IMR-90 (cell line): Measurements from ENCODE around the gene PXK. TPM values are rescaled to one million over a fixed set of nuclear protein-coding genes. Genes with fewer than 3 reads are reported as not detected.
A peak's percentile ranks its signal among the peaks of the same experiment; 100 is the strongest.

Source experiments
- ATAC-seq: fragments of 200-7000 bp; cut with Tn5 transposase; 2 replicates; pipeline ENCODE4 v1.9.1; 2020; ENCODE audit warnings: low read depth, mild to moderate bottlenecking, moderate library complexity
- BruUV-seq: library from RNA; stranded (reverse); fragments of 400-500 nt; replicated peaks from 2 replicates; lab custom pipeline; 2021; lab: Mats Ljungman, UMichigan
- CTCF ChIA-PET: fragments of 300-600 bp; formaldehyde crosslinking; extraction: SDS; loops from one replicate; lab custom pipeline; 2021; ENCODE audit warnings: antibody characterized with exemption; lab: Yijun Ruan, JAX
- POLR2A ChIA-PET: fragments of 300-600 bp; sonication (Branson Sonifier 250); formaldehyde crosslinking; loops from one replicate; lab custom pipeline; 2022; ENCODE audit warnings: antibody characterized with exemption; ENCODE audit not compliant: unreplicated experiment; lab: Charles Lee
- DNase-seq: peaks from one replicate; pipeline ENCODE4 v3.0.0; 2013
- H2AFZ ChIP-seq: replicated peaks from 2 replicates; pipeline ENCODE3; 2013; ENCODE audit warnings: low read length, mild to moderate bottlenecking; ENCODE audit not compliant: poor library complexity
- H2AK5ac ChIP-seq: 2 replicates; pipeline ENCODE4 v1.6.1; 2013; ENCODE audit warnings: low read depth, low read length, inconsistent platforms
- H2AK9ac ChIP-seq: replicated peaks from 2 replicates; pipeline ENCODE3; 2013; ENCODE audit warnings: mild to moderate bottlenecking, low read depth, low read length, moderate library complexity; ENCODE audit not compliant: poor library complexity
- H2BK120ac ChIP-seq: 2 replicates; pipeline ENCODE4 v1.6.1; 2013; ENCODE audit warnings: low read depth, low read length, inconsistent platforms
- H2BK15ac ChIP-seq: 3 replicates; pipeline ENCODE4 v1.6.1; 2013; ENCODE audit warnings: low read depth, low read length, inconsistent platforms
- H2BK20ac ChIP-seq: 2 replicates; pipeline ENCODE4 v1.6.1; 2013; ENCODE audit warnings: low read depth, mild to moderate bottlenecking, inconsistent platforms, low read length, moderate library complexity
- H2BK5ac ChIP-seq: 2 replicates; pipeline ENCODE4 v1.6.1; 2013; ENCODE audit warnings: mild to moderate bottlenecking, low read depth, low read length, inconsistent platforms; ENCODE audit not compliant: poor library complexity, severe bottlenecking
- H3K14ac ChIP-seq: replicated peaks from 2 replicates; pipeline ENCODE4 v1.6.1; 2013; ENCODE audit warnings: low read depth, low read length, inconsistent platforms
- H3K18ac ChIP-seq: 2 replicates; pipeline ENCODE4 v1.6.1; 2013; ENCODE audit warnings: low read depth, low read length, control low read depth
- H3K23ac ChIP-seq: 2 replicates; pipeline ENCODE4 v1.6.1; 2013; ENCODE audit warnings: low read depth, low read length, inconsistent platforms
- H3K27ac ChIP-seq: 2 replicates; pipeline ENCODE4 v1.5.1; 2013; ENCODE audit warnings: mild to moderate bottlenecking, control low read depth, low read length; ENCODE audit not compliant: insufficient read depth
- H3K27me3 ChIP-seq: 2 replicates; pipeline ENCODE4 v1.6.1; 2013; ENCODE audit warnings: low read length; ENCODE audit not compliant: control insufficient read depth, insufficient read depth
- H3K36me3 ChIP-seq: 2 replicates; pipeline ENCODE4 v1.6.1; 2013; ENCODE audit warnings: low read length, mixed read lengths; ENCODE audit not compliant: control insufficient read depth, insufficient read depth
- H3K4ac ChIP-seq: 2 replicates; pipeline ENCODE4 v1.6.1; 2013; ENCODE audit warnings: low read depth, low read length, inconsistent platforms
- H3K4me1 ChIP-seq: 2 replicates; pipeline ENCODE4 v1.6.1; 2013; ENCODE audit warnings: low read length, mixed read lengths; ENCODE audit not compliant: control insufficient read depth, insufficient read depth
- H3K4me2 ChIP-seq: 2 replicates; pipeline ENCODE4 v1.6.1; 2013; ENCODE audit warnings: low read depth, mild to moderate bottlenecking, control low read depth, low read length, moderate library complexity
- H3K4me3 ChIP-seq: 2 replicates; pipeline ENCODE4 v1.5.1; 2013; ENCODE audit warnings: low read depth, mild to moderate bottlenecking, control low read depth, low read length, moderate library complexity; ENCODE audit not compliant: insufficient read depth
- H3K56ac ChIP-seq: 2 replicates; pipeline ENCODE4 v1.6.1; 2013; ENCODE audit warnings: low read length, inconsistent platforms; ENCODE audit not compliant: insufficient read depth; ENCODE audit errors: extremely low read depth
- H3K79me1 ChIP-seq, 2 experiments: 2 replicates each; pipeline ENCODE4 v1.6.1; 2013; ENCODE audit warnings: low read length in 2 of 2, inconsistent platforms in 1 of 2, low read depth in 1 of 2
- H3K9ac ChIP-seq: 2 replicates; pipeline ENCODE4 v1.6.1; 2013; ENCODE audit warnings: low read depth, low read length, control low read depth
- H3K9me1 ChIP-seq: 2 replicates; pipeline ENCODE4 v1.6.1; 2013; ENCODE audit warnings: low read length, inconsistent platforms; ENCODE audit not compliant: insufficient read depth
- H3K9me3 ChIP-seq: 2 replicates; pipeline ENCODE4 v1.6.1; 2013; ENCODE audit warnings: low read length; ENCODE audit not compliant: control insufficient read depth, insufficient read depth
- H4K20me1 ChIP-seq: 2 replicates; pipeline ENCODE4 v1.6.1; 2013; ENCODE audit warnings: low read length, inconsistent platforms; ENCODE audit not compliant: insufficient read depth
- H4K5ac ChIP-seq: 2 replicates; pipeline ENCODE4 v1.6.1; 2013; ENCODE audit warnings: mild to moderate bottlenecking, low read depth, low read length, control low read depth
- H4K8ac ChIP-seq, 2 experiments: 2 replicates each; pipeline ENCODE4 v1.6.1; 2013; ENCODE audit warnings: low read depth in 2 of 2, low read length in 2 of 2, control low read depth in 1 of 2, inconsistent platforms in 1 of 2
- H4K91ac ChIP-seq: 2 replicates; pipeline ENCODE4 v1.6.1; 2013; ENCODE audit warnings: low read depth, low read length, inconsistent platforms; ENCODE audit not compliant: insufficient read depth
- BHLHE40 ChIP-seq: fragments of 150-350 bp; IDR thresholded peaks from 2 replicates; pipeline ENCODE4 v1.6.1; 2016; ENCODE audit warnings: mild to moderate bottlenecking, low read depth, low read length
- MAZ ChIP-seq: IDR thresholded peaks from 2 replicates; pipeline ENCODE4 v1.6.1; 2012; ENCODE audit warnings: low read depth, mild to moderate bottlenecking, low read length, improper control_type of control experiment, moderate library complexity, borderline replicate concordance
- POLR2A ChIP-seq: IDR thresholded peaks from 2 replicates; pipeline ENCODE4 v1.6.1; 2012; ENCODE audit warnings: mild to moderate bottlenecking, low read depth, low read length
- WGBS, 2 experiments: methylation state at CpG; one replicate each; pipeline versions ENCODE4 v1.1.5 to v1.1.7; 2013; ENCODE audit warnings: missing lambda C conversion rate in 2 of 2; ENCODE audit not compliant: insufficient read length in 1 of 2; ENCODE audit errors: extremely low coverage in 2 of 2; 5-methylcytosine and 5-hydroxymethylcytosine counted together
- dilution Hi-C: fragments of 300-500 bp; cut with HindIII; formaldehyde crosslinking; loops from one replicate; pipeline ENCODE4 v1.14.3; 2018; ENCODE audit warnings: low sequenced_read_pairs; ENCODE audit not compliant: unreplicated experiment
- in situ Hi-C: fragments of 300-500 bp; cut with MboI; formaldehyde crosslinking; loops from 3 replicates; pipeline ENCODE4 v1.14.3; 2019; ENCODE audit warnings: low sequenced_read_pairs, inconsistent platforms, mixed read lengths
- intact Hi-C: fragments of 100-400 bp; cut with micrococcal nuclease; formaldehyde crosslinking; loops from 2 replicates; pipeline ENCODE4 v1.10.0; 2022
- polyA plus RNA-seq, 3 experiments: library from polyadenylated mRNA; depleted of rRNA; stranded (reverse); fragments of >200 nt; gene quantifications; 2 replicates each; pipeline ENCODE4 v1.2.3, GENCODE V29; 2012; ENCODE audit warnings: low replicate concordance in 1 of 3
- total RNA-seq: library from RNA; depleted of rRNA; stranded (reverse); fragments of >200 nt; gene quantifications from 2 replicates; pipeline ENCODE4 v1.2.3, GENCODE V29; 2012

Gene PXK
- total and polyA plus RNA-seq, 2 of the 4 experiments (the other 2 are of a cell fraction), result 14.3 to 17.7 TPM

DNA sequence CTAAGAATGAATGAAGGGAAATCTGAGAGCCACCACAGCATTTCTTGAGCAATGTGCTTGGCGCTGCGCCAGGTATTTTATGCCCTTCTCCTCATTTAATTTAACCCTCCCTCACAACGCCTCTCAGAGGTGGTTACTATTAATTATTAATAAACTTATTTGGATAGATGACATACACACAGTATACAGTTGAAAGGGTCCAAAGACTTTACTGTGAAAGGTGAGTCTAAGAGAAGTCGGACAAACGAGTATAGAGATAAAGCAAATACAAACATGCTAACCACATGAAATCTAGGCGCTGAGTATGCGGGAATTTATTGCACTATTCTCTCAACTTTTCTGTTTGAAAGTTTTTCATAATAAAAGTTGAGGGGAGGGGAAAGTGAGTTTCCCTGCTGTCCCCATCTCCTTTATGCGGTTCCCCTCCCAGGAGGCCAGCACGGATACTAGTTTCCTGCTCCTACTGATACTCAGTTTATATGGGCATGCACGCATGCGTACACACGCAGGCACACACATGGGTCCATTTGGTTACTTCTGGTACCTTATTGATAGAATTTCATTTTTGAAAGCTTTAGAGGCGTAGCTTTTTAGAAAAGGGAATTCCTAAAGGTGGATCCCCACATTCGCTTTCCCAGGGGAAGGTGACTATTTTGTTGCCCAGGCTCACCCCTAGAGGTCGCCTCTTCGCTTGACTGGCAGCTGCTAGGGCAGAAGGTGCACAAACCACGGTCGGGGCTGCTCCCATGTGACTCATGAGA is 130.7 kb downstream of the PXK start (continued):
- 0 out of 2 replicates have a peak, but pooled peaks have one; percentile 20 for TF ChIP-seq MAZ

GRCh38 chr3:58463942-58464271 is 131.2 kb downstream of the PXK start:
- H4K5ac ChIP-seq, result no peak overlapping the region
- H3K4me2 ChIP-seq, result no peak overlapping the region
- no peak overlapping the region for H3K4ac ChIP-seq
- no peak overlapping the region for H3K27ac ChIP-seq
- ChIA-PET POLR2A (no interaction called here), CTCF (interaction anchor here (0.5 to 1.3 kb wide), 6 partner anchors 8 to 1237 kb away, joined by 3 to 5 read pairs (median 4); partner anchors contain the start of gene KCTD6)
- in situ Hi-C loops, result no loop called here
- no peak overlapping the region for H2AK5ac ChIP-seq
- DNase-seq (no peak), ATAC-seq (no peak; the same call in 1 of the 2 replicates)
- H2BK20ac ChIP-seq, result peak overlapping the region; percentile 25; the same call in 1 of the 2 replicates
- no peak overlapping the region for H3K56ac ChIP-seq
- no CpG with 5 or more reads among the region's 5 CpGs for WGBS, 2 experiments
- no peaks in the 10 kb centered on the region for H3K9me1 ChIP-seq
- H3K9me3 ChIP-seq, result no peaks in the 10 kb centered on the region
- dilution Hi-C loops, result no loop called here
- no peak overlapping the region for H2AK9ac ChIP-seq
- H3K23ac ChIP-seq, result no peak overlapping the region
- H3K36me3 ChIP-seq, result no peaks in the 10 kb centered on the region
- no peak overlapping the region for H2BK5ac ChIP-seq
- no peak overlapping the region for H3K18ac ChIP-seq
- no peak for TF ChIP-seq POLR2A
- peak; percentile 18; the same call in 1 of the 2 replicates for TF ChIP-seq BHLHE40
- no peak overlapping the region for H3K9ac ChIP-seq
- H3K27me3 ChIP-seq, result no peaks in the 10 kb centered on the region
- no peaks in the 10 kb centered on the region for H3K79me1 ChIP-seq
- peaks cover 4% of the 10 kb centered on the region; the same call in 1 of the 2 replicates for H3K4me1 ChIP-seq
- BruUV-seq, result no TSS peak
- H4K8ac ChIP-seq, result 0 out of 4 replicates have a peak overlapping the region, but pooled peaks of 1 of the 2 experiments have one; percentile 6
- intact Hi-C loops, result loop anchor here (2.0 kb wide), 1 partner anchor 69 kb away; no protein-coding TSS in a partner anchor
- no peak overlapping the region for H4K91ac ChIP-seq
- H3K4me3 ChIP-seq, result no peak overlapping the region
- no peaks in the 10 kb centered on the region for H4K20me1 ChIP-seq
- peak overlapping the region; percentile 17 for H2AFZ ChIP-seq
- H2BK15ac ChIP-seq, result no peak overlapping the region
- no peak overlapping the region for H3K14ac ChIP-seq
- H2BK120ac ChIP-seq, result no peak overlapping the region
